RWPE1 (cell line): Measurements from ENCODE around the gene PTX3.

Experiments used
- CTCF ChIA-PET: fragments of 350-600 bp; sonication (Branson Sonifier 250); formaldehyde crosslinking; extraction: SDS; loops from one replicate; lab custom pipeline; 2021; lab: Yijun Ruan, JAX
- POLR2A ChIA-PET: fragments of 400-600 bp; formaldehyde crosslinking; extraction: SDS; loops from one replicate; lab custom pipeline; 2020; ENCODE audit warnings: antibody characterized with exemption; ENCODE audit not compliant: low non-redundant PET; lab: Yijun Ruan, JAX
- DNase-seq: peaks from one replicate; pipeline ENCODE4 v3.0.0; 2012; ENCODE audit warnings: low spot score
- H3K27ac ChIP-seq: fragments of 450-650 bp; 2 replicates; pipeline ENCODE4 v1.5.1; 2017
- CTCF ChIP-seq: fragments of 450-650 bp; conservative IDR thresholded peaks from 2 replicates; pipeline ENCODE4 v1.5.1; 2017; ENCODE audit warnings: low read depth, mild to moderate bottlenecking

The PTX3 gene

GRCh38 chr3:157436583-157437291 is at the start of gene PTX3:
PTX3 (plus strand) TSS chr3:157436850; CDS start chr3:157436934, 84 bp downstream.
- peak; percentile 36 for DNase-seq
- peak within 1 kb of the TSS; percentile 87 for H3K27ac ChIP-seq
- POLR2A ChIA-PET: no interaction called here

GRCh38 chr3:157387708-157388435 is 48.8 kb upstream of the PTX3 start:
- CTCF ChIA-PET: no interaction called here

More at GRCh38 chr3:157436583-157437291, at the start of gene PTX3:
- CTCF ChIA-PET: interaction anchor here (0.5 kb wide), 1 partner anchor 80 kb away, joined by 5 read pairs; no protein-coding TSS in a partner anchor
- TF ChIP-seq CTCF: no peak

GRCh38 chr3:157388976-157389375 is 47.7 kb upstream of the PTX3 start:
- ChIA-PET POLR2A (no interaction called here), CTCF (no interaction called here)
- no peak for TF ChIP-seq CTCF

More at GRCh38 chr3:157387708-157388435, 48.8 kb upstream of the PTX3 start:
- POLR2A ChIA-PET: no interaction called here
- no peak overlapping the region for H3K27ac ChIP-seq
- DNase-seq: no peak
- TF ChIP-seq CTCF: no peak

GRCh38 chr3:157390713-157391515 is 45.7 kb upstream of the PTX3 start:
- no peak for TF ChIP-seq CTCF
- CTCF ChIA-PET: interaction anchor here (0.6 kb wide), 1 partner anchor 150 kb away, joined by 3 read pairs; no protein-coding TSS in a partner anchor
- DNase-seq: no peak

More at GRCh38 chr3:157388976-157389375, 47.7 kb upstream of the PTX3 start:
- no peak for DNase-seq
- H3K27ac ChIP-seq: no peak overlapping the region

DNA sequence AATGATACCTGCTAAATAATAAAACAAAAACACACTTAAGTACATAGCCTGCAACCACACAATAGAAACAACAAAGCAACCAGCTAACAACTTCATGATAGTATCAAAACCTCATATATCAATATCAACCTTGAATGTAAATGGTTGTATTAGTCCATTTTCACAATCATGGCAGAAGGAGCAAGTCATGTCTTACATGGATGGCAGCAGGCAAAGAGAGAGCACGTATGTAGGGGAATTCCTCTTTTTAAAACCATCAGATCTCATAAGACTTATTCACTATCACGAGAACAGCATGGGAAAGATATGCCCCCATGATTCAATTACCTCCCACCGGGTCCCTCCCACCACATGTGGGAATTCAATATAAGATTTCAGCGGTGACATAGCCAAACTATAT is 44.5 kb upstream of the PTX3 start:
- TF ChIP-seq CTCF: no peak

More at GRCh38 chr3:157390713-157391515, 45.7 kb upstream of the PTX3 start:
- POLR2A ChIA-PET: no interaction called here
- H3K27ac ChIP-seq: no peak overlapping the region

GRCh38 chr3:157393113-157393512 is 43.5 kb upstream of the PTX3 start:
- CTCF ChIA-PET: no interaction called here
- POLR2A ChIA-PET: no interaction called here
- no peak for DNase-seq
- no peak for TF ChIP-seq CTCF
- no peak overlapping the region for H3K27ac ChIP-seq

More for the DNA sequence above, 44.5 kb upstream of the PTX3 start:
- no peak overlapping the region for H3K27ac ChIP-seq
- ChIA-PET POLR2A (no interaction called here), CTCF (interaction anchor here (0.6 kb wide), 1 partner anchor 152 kb away, joined by 3 read pairs; no protein-coding TSS in a partner anchor)
- DNase-seq: no peak
